HCT116 (cell line): ENCODE data around the gene GRIK1. TPM values are rescaled to one million over a fixed set of nuclear protein-coding genes. Genes with fewer than 3 reads are reported as not detected.

Experiments used
- ATAC-seq: fragments of 200-7000 bp; cut with Tn5 transposase; 2 replicates; pipeline ENCODE4 v1.9.1; 2020; ENCODE audit warnings: mild to moderate bottlenecking, moderate library complexity
- BruUV-seq: library from RNA; stranded (reverse); fragments of 400-500 nt; replicated peaks from 2 replicates; lab custom pipeline; 2021; lab: Mats Ljungman, UMichigan
- CTCF ChIA-PET: fragments of 300-600 bp; sonication (Branson Sonifier 250); formaldehyde crosslinking; loops from one replicate; lab custom pipeline; 2021; ENCODE audit warnings: antibody characterized with exemption; lab: Charles Lee
- POLR2A ChIA-PET: fragments of 300-600, 350-600 bp; sonication (Branson Sonifier 250); formaldehyde crosslinking; loops from one replicate; lab custom pipeline; 2021; ENCODE audit warnings: antibody characterized with exemption; lab: Charles Lee
- RAD21 ChIA-PET, 2 experiments: fragments of 300-600 bp; sonication (Branson Sonifier 250); formaldehyde crosslinking; loops; one replicate each; lab custom pipeline; 2023; ENCODE audit warnings: low total read pairs in 2 of 2; ENCODE audit not compliant: uncharacterized antibody in 2 of 2, unreplicated experiment in 2 of 2, low non-redundant PET in 1 of 2; lab: Charles Lee
- DNase-seq: peaks from one replicate; pipeline ENCODE4 v3.0.0-alpha.2; 2010; ENCODE audit warnings: low read depth, low spot score
- H2AFZ ChIP-seq: fragments of 200-600 bp; shearing (Covaris generic), sonication (generic); 2 replicates; pipeline ENCODE4 v1.6.1; 2017; ENCODE audit warnings: low read depth, mixed run types, mixed read lengths, antibody characterized with exemption, low read length; ENCODE audit not compliant: poor library complexity, severe bottlenecking
- H3K27ac ChIP-seq: 2 replicates; pipeline ENCODE4 v1.5.1; 2012; ENCODE audit warnings: low read depth, low read length
- H3K27me3 ChIP-seq: fragments of 200-600 bp; sonication (generic); 2 replicates; pipeline ENCODE4 v1.6.1; 2016; ENCODE audit warnings: mixed run types, low read length, mixed read lengths; ENCODE audit not compliant: insufficient read depth
- H3K36me3 ChIP-seq, 2 experiments: fragments of 200-500 bp in 1 of 2; fragments of 200-600 bp in 1 of 2; sonication (Bioruptor generic) in 1 of 2; sonication (generic) in 1 of 2; 2 replicates each; pipeline versions ENCODE4 v1.5.1 to v1.6.1; 2014 to 2016; ENCODE audit warnings: low read length in 2 of 2, inconsistent platforms in 1 of 2, mixed read lengths in 1 of 2, mixed run types in 1 of 2; ENCODE audit not compliant: insufficient read depth in 2 of 2, control insufficient read depth in 1 of 2
- H3K4me1 ChIP-seq, 2 experiments: fragments of 200-600 bp in 1 of 2; sonication (generic) in 1 of 2; 2 replicates each; pipeline versions ENCODE4 v1.5.1 to v1.6.1; 2012 to 2017; ENCODE audit warnings: low read length in 2 of 2, inconsistent platforms in 1 of 2, mild to moderate bottlenecking in 1 of 2, mixed read lengths in 1 of 2, mixed run types in 1 of 2, moderate library complexity in 1 of 2; ENCODE audit not compliant: insufficient read depth in 2 of 2, control insufficient read depth in 1 of 2
- H3K4me2 ChIP-seq: fragments of 200-600 bp; sonication (generic); 2 replicates; pipeline ENCODE4 v1.6.1; 2017; ENCODE audit warnings: mixed run types, low read length, mixed read lengths
- H3K4me3 ChIP-seq, 2 experiments: fragments of 200-600 bp in 1 of 2; sonication (generic) in 1 of 2; replicated peaks in 1 of 2; 2 replicates each; pipeline ENCODE4 v1.5.1; 2011 to 2016; ENCODE audit warnings: low read length in 2 of 2, control low read depth in 1 of 2, low read depth in 1 of 2, mild to moderate bottlenecking in 1 of 2, mixed read lengths in 1 of 2, mixed run types in 1 of 2
- H3K79me2 ChIP-seq: fragments of 200-600 bp; sonication (generic); 2 replicates; pipeline ENCODE4 v1.6.1; 2017; ENCODE audit warnings: mild to moderate bottlenecking, mixed run types, low read length, moderate library complexity, mixed read lengths; ENCODE audit not compliant: insufficient read depth
- H3K9ac ChIP-seq: fragments of 200-600 bp; sonication (generic); 2 replicates; pipeline ENCODE4 v1.6.1; 2016; ENCODE audit warnings: low read length, mixed read lengths
- H3K9me2 ChIP-seq: fragments of 200-600 bp; sonication (generic), shearing (Covaris generic); 2 replicates; pipeline ENCODE4 v1.6.1; 2017; ENCODE audit warnings: mixed run types, mild to moderate bottlenecking, moderate library complexity; ENCODE audit not compliant: insufficient read depth
- H3K9me3 ChIP-seq, 2 experiments: fragments of 200-500 bp in 1 of 2; fragments of 200-600 bp in 1 of 2; sonication (Bioruptor generic) in 1 of 2; sonication (generic) in 1 of 2; 2 replicates each; pipeline ENCODE4 v1.6.1; 2014 to 2017; ENCODE audit warnings: low read length in 2 of 2, mixed read lengths in 2 of 2, inconsistent platforms in 1 of 2, low read depth in 1 of 2, mild to moderate bottlenecking in 1 of 2, mixed run types in 1 of 2, moderate library complexity in 1 of 2; ENCODE audit not compliant: control insufficient read depth in 1 of 2, insufficient read depth in 1 of 2
- H4K20me1 ChIP-seq: fragments of 200-600 bp; sonication (generic), shearing (Covaris generic); 2 replicates; pipeline ENCODE4 v1.6.1; 2017; ENCODE audit warnings: mixed run types, mild to moderate bottlenecking, moderate library complexity; ENCODE audit not compliant: insufficient read depth
- CEBPB ChIP-seq: IDR thresholded peaks from 2 replicates; pipeline ENCODE4 v1.6.1; 2012; ENCODE audit warnings: low read depth
- ELF1 ChIP-seq: IDR thresholded peaks from 2 replicates; pipeline ENCODE4 v1.6.1; 2012; ENCODE audit warnings: low read depth, borderline replicate concordance
- EZH2 ChIP-seq: fragments of 200-600 bp; sonication (generic); IDR thresholded peaks from 2 replicates; pipeline ENCODE4 v1.6.1; 2017; ENCODE audit warnings: antibody characterized with exemption, mixed run types
- EZH2phosphoT487 ChIP-seq: fragments of 200-600 bp; IDR thresholded peaks from 2 replicates; pipeline ENCODE4 v1.6.1; 2018; ENCODE audit warnings: antibody characterized with exemption, borderline replicate concordance
- FOSL1 ChIP-seq: IDR thresholded peaks from 2 replicates; pipeline ENCODE4 v1.6.1; 2012; ENCODE audit warnings: low read depth
- MAX ChIP-seq: IDR thresholded peaks from 2 replicates; pipeline ENCODE4 v1.6.1; 2012
- POLR2A ChIP-seq: IDR thresholded peaks from 2 replicates; pipeline ENCODE4 v1.7.0; 2011; ENCODE audit warnings: borderline replicate concordance; ENCODE audit not compliant: insufficient read depth, insufficient read length; ENCODE audit errors: extremely low read depth
- POLR2AphosphoS5 ChIP-seq: IDR thresholded peaks from 2 replicates; pipeline ENCODE4 v1.6.1; 2011; ENCODE audit warnings: mild to moderate bottlenecking, low read depth, low read length, moderate library complexity
- REST ChIP-seq: IDR thresholded peaks from 2 replicates; pipeline ENCODE4 v1.6.1; 2012; ENCODE audit warnings: low read depth
- SIN3A ChIP-seq: IDR thresholded peaks from 2 replicates; pipeline ENCODE4 v1.6.1; 2012; ENCODE audit warnings: low read depth
- SP1 ChIP-seq: IDR thresholded peaks from 2 replicates; pipeline ENCODE4 v1.6.1; 2012; ENCODE audit warnings: low read depth
- SRF ChIP-seq: IDR thresholded peaks from 2 replicates; pipeline ENCODE4 v1.6.1; 2012; ENCODE audit warnings: low read depth
- TCF7L2 ChIP-seq: IDR thresholded peaks from 2 replicates; pipeline ENCODE4 v1.7.0; 2011; ENCODE audit warnings: borderline replicate concordance, inconsistent platforms; ENCODE audit not compliant: insufficient read depth, insufficient read length; ENCODE audit errors: extremely low read depth
- ZBTB33 ChIP-seq: IDR thresholded peaks from 2 replicates; pipeline ENCODE4 v1.6.1; 2011; ENCODE audit warnings: mild to moderate bottlenecking, low read length, moderate library complexity; ENCODE audit not compliant: insufficient replicate concordance; ENCODE audit errors: extremely low read depth
- ZFX ChIP-seq: fragments of 450-650 bp; IDR thresholded peaks from 2 replicates; pipeline ENCODE4 v1.6.1; 2017
- ZNF274 ChIP-seq: fragments of 200-500 bp; sonication (Bioruptor generic); IDR thresholded peaks from 2 replicates; pipeline ENCODE4 v1.6.1; 2014; ENCODE audit warnings: mild to moderate bottlenecking, low read depth, low read length, inconsistent platforms
- intact Hi-C: fragments of 100-400 bp; cut with micrococcal nuclease; formaldehyde crosslinking; loops from 2 replicates; pipeline ENCODE4 v1.10.0; 2022
- total RNA-seq: library from RNA; stranded (reverse); gene quantifications from one replicate; pipeline ENCODE4 v1.2.1, GENCODE V29; 2021; ENCODE audit not compliant: unreplicated experiment

The GRIK1 gene
- total RNA-seq, 1 experiment from 2014 or later, result not detected

DNA sequence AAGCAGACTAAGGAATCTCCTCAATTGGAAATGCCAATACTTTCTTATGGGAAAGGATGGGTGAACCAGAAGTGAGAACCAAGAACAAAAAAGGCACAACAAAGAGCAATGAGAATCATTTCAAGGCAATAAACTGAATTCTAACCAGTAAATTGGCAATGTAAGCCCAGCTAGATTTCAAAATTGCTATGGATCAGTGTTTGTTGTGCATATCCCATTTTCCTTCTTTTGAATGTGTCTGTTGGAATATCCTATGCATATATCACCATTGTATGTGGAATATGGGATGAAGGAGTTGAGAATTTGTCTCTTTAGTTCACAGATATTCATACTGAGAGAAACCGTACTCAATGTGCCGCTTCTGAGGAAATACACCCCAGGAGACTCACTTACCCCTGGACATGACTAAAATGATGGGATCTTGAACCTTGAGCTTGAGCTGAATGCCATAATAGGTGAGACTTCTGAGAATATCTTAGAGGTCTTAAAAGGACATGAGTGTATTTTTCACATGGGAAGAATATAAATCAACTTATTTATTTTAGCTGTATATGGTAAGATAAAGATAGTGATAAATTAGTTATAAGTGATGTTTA, 425.0 kb downstream of the GRIK1 start:
- H3K27me3 ChIP-seq, result no peaks in the 10 kb centered on the region
- BruUV-seq, result no TSS peak
- H3K4me2 ChIP-seq, result no peak overlapping the region
- ChIA-PET POLR2A (no interaction called here), CTCF (no interaction called here), RAD21 (no interaction called here)
- no peaks in the 10 kb centered on the region for H3K79me2 ChIP-seq
- TF ChIP-seq EZH2, result no peak
- TF ChIP-seq SIN3A, result no peak
- TF ChIP-seq REST, result no peak
- TF ChIP-seq ZNF274, result no peak
- TF ChIP-seq SRF, result no peak
- no peak for TF ChIP-seq CEBPB
- no peak for TF ChIP-seq ELF1
- TF ChIP-seq POLR2A, result no peak
- no peak for TF ChIP-seq SP1
- no peak for TF ChIP-seq ZFX
- no peak for TF ChIP-seq MAX
- TF ChIP-seq TCF7L2, result no peak
- no peak for TF ChIP-seq ZBTB33
- TF ChIP-seq EZH2phosphoT487, result no peak
- TF ChIP-seq FOSL1, result no peak
- no peak for TF ChIP-seq POLR2AphosphoS5
- peaks cover 5 to 13% of the 10 kb centered on the region in 2 experiments; a peak in 2 of 4 replicates for H3K9me3 ChIP-seq
- H3K36me3 ChIP-seq, result no peaks in the 10 kb centered on the region
- DNase-seq (no peak), ATAC-seq (no peak)
- H3K4me3 ChIP-seq, result no peak overlapping the region
- H3K4me1 ChIP-seq, result no peaks in the 10 kb centered on the region
- no peak overlapping the region for H3K27ac ChIP-seq
- H3K9me2 ChIP-seq, result no peaks in the 10 kb centered on the region
- no peak overlapping the region for H3K9ac ChIP-seq
- intact Hi-C loops, result no loop called here
- no peaks in the 10 kb centered on the region for H4K20me1 ChIP-seq
- no peak overlapping the region for H2AFZ ChIP-seq
